GM06990 (cell line): ENCODE measurements around the gene FAM186B.
A peak's percentile ranks its signal among the peaks of the same experiment; 100 is the strongest.

Experiments
- DNase-seq: peaks from one replicate; pipeline ENCODE4 v3.0.0-alpha.2; 2011; ENCODE audit not compliant: insufficient read length; ENCODE audit errors: extremely low read depth
- H3K27me3 ChIP-seq: replicated peaks from 2 replicates; pipeline ENCODE4 v1.6.0; 2011; ENCODE audit warnings: low read length; ENCODE audit not compliant: control insufficient read depth, insufficient read depth
- H3K36me3 ChIP-seq: 2 replicates; pipeline ENCODE4 v1.5.1; 2011; ENCODE audit warnings: low read length; ENCODE audit not compliant: control insufficient read depth, insufficient read depth
- H3K4me3 ChIP-seq: replicated peaks from 2 replicates; pipeline ENCODE4 v1.5.1; 2011; ENCODE audit warnings: low read depth, mild to moderate bottlenecking, control low read depth, low read length
- CTCF ChIP-seq: IDR thresholded peaks from 2 replicates; pipeline ENCODE4 v1.5.1; 2011; ENCODE audit warnings: low read length, control low read depth, mild to moderate bottlenecking, inconsistent platforms; ENCODE audit not compliant: insufficient read depth, poor library complexity, severe bottlenecking

The FAM186B gene

DNA sequence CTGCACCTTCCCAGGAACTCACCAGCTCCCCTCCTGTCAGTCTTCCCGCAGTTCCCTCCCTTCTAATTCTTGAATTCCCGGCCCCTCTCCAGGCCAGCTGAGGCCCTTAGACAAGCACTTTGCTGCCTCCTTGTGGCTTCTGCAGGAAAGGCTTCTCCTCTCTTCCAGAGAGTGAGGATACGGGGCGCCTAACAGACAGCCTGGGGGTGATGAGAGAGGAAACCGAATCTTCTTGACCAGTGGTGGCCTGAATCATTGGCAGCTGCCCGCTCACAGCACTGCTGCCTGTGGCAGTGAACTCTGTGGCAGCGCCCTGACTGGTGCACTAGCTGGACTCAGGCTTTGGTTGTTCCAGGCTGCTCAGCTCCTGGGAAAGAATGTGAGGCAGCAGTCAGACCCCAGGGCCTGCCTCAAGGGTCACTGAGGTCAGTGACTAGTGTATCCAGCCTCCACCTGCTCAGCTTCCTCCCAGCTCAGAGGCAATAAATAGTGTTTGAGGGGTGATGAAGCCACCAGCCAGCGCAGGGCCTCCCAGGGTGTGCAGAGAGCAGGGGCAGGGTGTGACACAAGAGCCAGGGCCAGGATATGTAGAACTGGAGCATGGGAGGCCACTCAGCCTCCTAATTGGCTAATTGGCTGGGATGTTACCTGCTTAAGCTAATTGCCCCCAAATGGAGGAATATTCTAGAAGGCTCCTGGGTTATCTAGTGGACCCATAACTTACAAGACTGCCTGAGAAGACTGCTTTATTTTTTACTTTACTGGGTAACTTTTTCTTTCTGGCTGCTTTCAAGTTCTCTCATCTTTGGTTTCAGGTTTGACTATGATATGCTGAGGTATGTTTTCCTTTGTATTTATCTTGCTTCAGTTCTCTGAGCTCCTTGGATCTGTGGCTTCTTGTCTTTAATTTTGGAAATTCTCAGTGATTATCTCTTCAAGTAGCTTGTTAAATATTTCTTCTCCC lies 24.6 kb downstream of the FAM186B start:
- peak; percentile 89 for TF ChIP-seq CTCF
- DNase-seq = peak; percentile 34
- H3K27me3 ChIP-seq = no peaks in the 10 kb centered on the region
- H3K4me3 ChIP-seq = no peak overlapping the region; the same call in 1 of the 2 replicates
- peaks cover 2% of the 10 kb centered on the region for H3K36me3 ChIP-seq

GRCh38 chr12:49578471-49579112 lies 26.8 kb downstream of the FAM186B start:
- H3K4me3 ChIP-seq = no peak overlapping the region
- no peak for DNase-seq
- H3K27me3 ChIP-seq = no peaks in the 10 kb centered on the region
- no peak for TF ChIP-seq CTCF
- H3K36me3 ChIP-seq = no peaks in the 10 kb centered on the region; the same call in 1 of the 2 replicates

- DNase-seq = no peak
- no peak overlapping the region for H3K4me3 ChIP-seq
- H3K36me3 ChIP-seq = no peaks in the 10 kb centered on the region; the same call in none of the 2 replicates
- no peak for TF ChIP-seq CTCF
- H3K27me3 ChIP-seq = no peaks in the 10 kb centered on the region
Observed at GRCh38 chr12:49577589-49578315, 27.7 kb downstream of the FAM186B start.

GRCh38 chr12:49568442-49569162 lies 36.8 kb downstream of the FAM186B start:
- DNase-seq = peak; percentile 39
- H3K36me3 ChIP-seq = peaks cover 13% of the 10 kb centered on the region
- peak overlapping the region; percentile 95 for H3K4me3 ChIP-seq
- no peaks in the 10 kb centered on the region for H3K27me3 ChIP-seq
- TF ChIP-seq CTCF = no peak
